Transverse colon (tissue), 4 donors: ENCODE measurements around the gene BRIP1. TPM values are rescaled to one million over a fixed set of nuclear protein-coding genes. Genes with fewer than 3 reads are reported as not detected.

Experiments used
- DNase-seq: peaks from one replicate; pipeline ENCODE4 v3.0.0-alpha.2; 2019
- H3K27ac ChIP-seq, 4 donors: fragments of 200-600 bp; sonication (generic); 2 replicates each; pipeline ENCODE4 v1.5.1; 2016 to 2018; ENCODE audit warnings: inconsistent platforms in 4 of 4
- H3K27me3 ChIP-seq: fragments of 200-600 bp; sonication (generic); 2 replicates; pipeline ENCODE4 v1.5.1; 2017; ENCODE audit warnings: inconsistent platforms
- H3K36me3 ChIP-seq, 4 donors: fragments of 200-600 bp; sonication (generic); 2 replicates each; pipeline ENCODE4 v1.5.1; 2017 to 2019; ENCODE audit warnings: inconsistent platforms in 4 of 4
- H3K4me1 ChIP-seq, 4 donors: fragments of 200-600 bp; sonication (generic); 2 replicates each; pipeline ENCODE4 v1.5.1; 2017 to 2020; ENCODE audit warnings: inconsistent platforms in 4 of 4
- H3K4me3 ChIP-seq, 4 donors: fragments of 200-600 bp; sonication (generic); 1 replicate in 1 of 4; 2 replicates in 3 of 4; pipeline versions ENCODE4 v1.5.1 to v1.6.1; 2017 to 2019; ENCODE audit warnings: inconsistent platforms in 4 of 4
- H3K9me3 ChIP-seq, 2 donors: fragments of 200-600 bp; sonication (generic); 2 replicates each; pipeline ENCODE4 v1.5.1; 2017 to 2019; ENCODE audit warnings: inconsistent platforms in 2 of 2
- CTCF ChIP-seq, 5 experiments: fragments of 200-600 bp in 3 of 5; fragments of 450-650 bp in 2 of 5; sonication (generic) in 3 of 5; IDR thresholded peaks; 1 replicate in 2 of 5; 2 replicates in 3 of 5; pipeline ENCODE4 v1.5.1; 2016 to 2017; ENCODE audit warnings: antibody characterized with exemption in 5 of 5, inconsistent platforms in 3 of 5, mild to moderate bottlenecking in 2 of 5, moderate library complexity in 1 of 5
- EP300 ChIP-seq: sonication (generic); formaldehyde crosslinking; IDR thresholded peaks from one replicate; pipeline ENCODE4 v1.6.1; 2017; ENCODE audit warnings: antibody characterized with exemption, low read depth
- POLR2A ChIP-seq: fragments of 450-650 bp; IDR thresholded peaks from one replicate; pipeline ENCODE4 v1.6.1; 2016; ENCODE audit warnings: antibody characterized with exemption, mild to moderate bottlenecking, moderate library complexity
- POLR2AphosphoS5 ChIP-seq, 3 donors: sonication (generic); formaldehyde crosslinking; IDR thresholded peaks; one replicate each; pipeline ENCODE4 v1.6.1; 2016; ENCODE audit warnings: antibody characterized with exemption in 3 of 3
- WGBS, 2 donors: methylation state at CpG; one replicate each; pipeline ENCODE4 v1.1.5; 2018; ENCODE audit warnings: low coverage in 1 of 2; 5-methylcytosine and 5-hydroxymethylcytosine counted together
- in situ Hi-C, 4 donors: fragments of 200-750 bp; cut with MboI; loops; one replicate each; pipeline versions ENCODE4 v1.15.0 to v1.15.1; 2017; ENCODE audit warnings: low sequenced_read_pairs in 3 of 4, low pct_ligation_motif_present in 1 of 4, low pct_unique_long_range_greater_than_20kb in 1 of 4
- intact Hi-C: fragments of 100-400 bp; cut with DNase I; formaldehyde crosslinking; loops from one replicate; pipeline ENCODE4 v1.15.1; 2023; ENCODE audit warnings: low total_unique reads
- total RNA-seq, 4 donors: library from RNA; depleted of rRNA; stranded (reverse); fragments of >200 nt; gene quantifications; one replicate each; pipeline ENCODE4 v1.1.0, GENCODE V29; 2016

BRIP1 gene
- total RNA-seq, 4 donors from 2014 or later = 0.80 to 1.9 (median 1.2) TPM

- WGBS, 2 donors = 98 to 100% methylated on average over 2 of the region's 2 CpGs
- no peak for DNase-seq
- in situ Hi-C loops (loop anchor here (5.0 to 25.0 kb wide), 6 partner anchors 97 to 422 kb away; no protein-coding TSS in a partner anchor), intact Hi-C loops (no loop called here)
- H3K4me3 ChIP-seq = no peak overlapping the region
- no peak for TF ChIP-seq POLR2A
- TF ChIP-seq CTCF (IDR thresholded peaks at IDR 0.05) = no peak
- TF ChIP-seq EP300 = no peak
- no peak for TF ChIP-seq POLR2AphosphoS5 (IDR thresholded peaks at IDR 0.05)
- no peak overlapping the region for H3K27ac ChIP-seq
- no peaks in the 10 kb centered on the region for H3K36me3 ChIP-seq
- H3K27me3 ChIP-seq = no peaks in the 10 kb centered on the region
- no peaks in the 10 kb centered on the region for H3K9me3 ChIP-seq
- H3K4me1 ChIP-seq = no peaks in the 10 kb centered on the region
Measured at GRCh38 chr17:61834610-61835009, 28.7 kb downstream of the BRIP1 start.

GRCh38 chr17:61833536-61834193, 29.7 kb downstream of the BRIP1 start:
- no peaks in the 10 kb centered on the region for H3K4me1 ChIP-seq
- no peak overlapping the region for H3K4me3 ChIP-seq
- intact Hi-C loops = no loop called here
- 70 to 90% methylated on average over 5 to 7 of the region's 7 CpGs for WGBS, 2 donors
- in situ Hi-C loops = loop anchor here (10.0 to 25.0 kb wide), 5 partner anchors 96 to 421 kb away; no protein-coding TSS in a partner anchor
- H3K9me3 ChIP-seq = no peaks in the 10 kb centered on the region
- TF ChIP-seq CTCF (IDR thresholded peaks at IDR 0.05) (no peak), POLR2A (no peak), POLR2AphosphoS5 (IDR thresholded peaks at IDR 0.05) (no peak), EP300 (no peak)
- no peak for DNase-seq
- H3K36me3 ChIP-seq = no peaks in the 10 kb centered on the region
- H3K27me3 ChIP-seq = no peaks in the 10 kb centered on the region
- no peak overlapping the region for H3K27ac ChIP-seq

GRCh38 chr17:61832463-61832862, 30.9 kb downstream of the BRIP1 start:
- H3K27me3 ChIP-seq = no peaks in the 10 kb centered on the region
- no peak overlapping the region for H3K4me3 ChIP-seq
- H3K4me1 ChIP-seq = no peaks in the 10 kb centered on the region
- WGBS, 2 donors = 94 to 95% methylated on average over 3 of the region's 3 CpGs
- intact Hi-C loops = no loop called here
- no peak for DNase-seq
- H3K36me3 ChIP-seq = no peaks in the 10 kb centered on the region
- no peak overlapping the region for H3K27ac ChIP-seq
- no peaks in the 10 kb centered on the region for H3K9me3 ChIP-seq
- in situ Hi-C loops = loop anchor here (10.0 to 25.0 kb wide), 5 partner anchors 95 to 420 kb away; no protein-coding TSS in a partner anchor
- TF ChIP-seq POLR2A = no peak
- TF ChIP-seq POLR2AphosphoS5 (IDR thresholded peaks at IDR 0.05) = no peak
- no peak for TF ChIP-seq EP300
- TF ChIP-seq CTCF (IDR thresholded peaks at IDR 0.05) = no peak

GRCh38 chr17:61831099-61831498, 32.2 kb downstream of the BRIP1 start:
- no peak overlapping the region for H3K27ac ChIP-seq
- H3K27me3 ChIP-seq = no peaks in the 10 kb centered on the region
- intact Hi-C loops (no loop called here), in situ Hi-C loops (loop anchor here (10.0 to 25.0 kb wide), 5 partner anchors 94 to 419 kb away; no protein-coding TSS in a partner anchor)
- DNase-seq = no peak
- H3K4me1 ChIP-seq = no peaks in the 10 kb centered on the region
- H3K4me3 ChIP-seq = no peak overlapping the region
- no peaks in the 10 kb centered on the region for H3K36me3 ChIP-seq
- 100% methylated on average over 1 of the region's 1 CpG for WGBS, 2 donors
- TF ChIP-seq EP300 (no peak), POLR2AphosphoS5 (IDR thresholded peaks at IDR 0.05) (no peak), POLR2A (no peak), CTCF (IDR thresholded peaks at IDR 0.05) (no peak)
- H3K9me3 ChIP-seq = no peaks in the 10 kb centered on the region
